Measurements from ENCODE around the gene MGRN1.
A peak's percentile ranks its signal among the peaks of the same experiment; 100 is the strongest.

MGRN1 gene

DNA sequence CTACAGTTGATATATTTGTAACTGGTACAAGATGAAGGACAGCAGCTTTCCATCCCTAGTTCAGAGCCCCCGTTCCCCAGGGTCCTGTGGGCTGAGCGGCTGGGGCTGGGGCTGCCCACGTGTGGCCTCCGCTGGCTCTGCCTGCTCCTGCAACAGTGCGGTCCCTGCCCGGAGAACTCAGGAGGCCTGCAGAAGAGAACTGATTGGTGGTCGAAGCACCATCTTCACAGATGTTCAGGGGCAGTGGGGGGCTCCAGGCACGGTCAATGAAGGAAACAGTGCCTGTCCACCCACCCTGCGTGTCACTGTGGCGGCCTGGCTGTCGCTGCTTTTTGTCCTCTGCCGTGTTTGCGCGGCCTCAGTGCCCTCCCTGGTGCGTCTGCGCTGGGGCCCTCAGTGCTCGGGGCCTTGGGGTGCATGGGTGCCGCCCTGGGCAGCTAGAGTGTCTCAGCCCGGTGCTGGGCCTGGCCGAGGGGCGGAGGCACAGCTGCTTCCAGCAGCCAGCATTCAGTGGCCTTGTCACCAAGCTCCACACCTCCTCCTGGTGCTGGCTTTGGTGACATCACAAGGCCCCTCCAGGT, 64.6 kb downstream of the MGRN1 start:
- Histone ChIP-seq H3K4me1 (ENCODE audit: insufficient read depth, low read length) (no peaks in the 10 kb centered on the region), H3K4me3 (ENCODE audit: low read length) (no peak overlapping the region), H3K9me3 (ENCODE audit: insufficient read depth, low read depth, low read length) (no peaks in the 10 kb centered on the region), H3K27me3 (ENCODE audit: insufficient read depth, low read length) (no peaks in the 10 kb centered on the region), H3K36me3 (ENCODE audit: insufficient read depth, low read depth, low read length) (peaks cover 15% of the 10 kb centered on the region; the same call in 1 of the 2 replicates), H3K27ac (ENCODE audit: low read length) (no peak overlapping the region), H3K9ac (ENCODE audit: low read depth, low read length) (no peak overlapping the region; the same call in 1 of the 2 replicates)

DNA sequence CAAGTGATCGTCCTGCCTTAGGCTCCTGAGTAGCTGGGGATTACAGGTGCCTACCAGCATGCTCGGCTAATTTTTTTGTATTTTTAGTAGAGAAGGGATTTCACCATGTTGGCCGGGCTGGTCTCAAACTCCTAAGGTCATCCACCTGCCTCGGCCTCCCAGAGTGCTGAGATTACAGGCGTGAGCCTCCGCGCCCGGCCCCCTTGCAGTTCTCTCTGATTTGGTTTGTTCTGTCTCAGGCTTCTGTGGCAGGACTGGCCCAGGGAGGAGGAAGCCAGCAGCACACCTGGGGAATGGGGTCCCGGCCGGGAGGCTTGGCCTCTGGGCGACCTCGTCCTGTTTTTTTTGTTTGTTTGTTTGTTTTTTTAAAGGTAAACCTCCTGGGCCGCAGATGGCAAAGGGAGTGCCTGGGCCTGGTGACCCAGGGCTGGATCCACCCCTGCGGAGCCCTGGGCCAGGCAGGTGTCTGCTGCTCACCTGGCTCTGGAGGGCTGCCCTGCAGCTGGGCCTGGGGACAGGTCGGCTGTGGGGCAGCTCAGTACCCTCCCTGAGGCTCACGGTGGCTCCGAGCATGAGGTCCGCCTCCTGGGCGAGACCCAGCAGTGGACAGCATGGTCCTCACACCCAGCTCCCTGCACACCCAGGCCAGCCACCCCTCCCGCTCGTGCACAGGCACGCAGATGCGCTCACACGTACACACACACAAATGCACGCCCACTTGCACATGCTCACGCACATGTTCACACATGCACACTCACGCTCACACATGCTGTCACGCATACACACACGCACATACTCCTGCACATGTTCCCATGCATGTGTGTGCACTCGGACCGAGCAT, 65.5 kb downstream of the MGRN1 start:
- H3K36me3 ChIP-seq (ENCODE audit: insufficient read depth, low read depth, low read length) = peaks cover 8% of the 10 kb centered on the region
- no peak overlapping the region for H3K27ac ChIP-seq (ENCODE audit: low read length)
- H3K4me3 ChIP-seq (ENCODE audit: low read length) = no peak overlapping the region
- no peak overlapping the region for H3K9ac ChIP-seq (ENCODE audit: low read depth, low read length)
- no peaks in the 10 kb centered on the region for H3K9me3 ChIP-seq (ENCODE audit: insufficient read depth, low read depth, low read length)
- no peaks in the 10 kb centered on the region for H3K4me1 ChIP-seq (ENCODE audit: insufficient read depth, low read length)
- H3K27me3 ChIP-seq (ENCODE audit: insufficient read depth, low read length) = no peaks in the 10 kb centered on the region

DNA sequence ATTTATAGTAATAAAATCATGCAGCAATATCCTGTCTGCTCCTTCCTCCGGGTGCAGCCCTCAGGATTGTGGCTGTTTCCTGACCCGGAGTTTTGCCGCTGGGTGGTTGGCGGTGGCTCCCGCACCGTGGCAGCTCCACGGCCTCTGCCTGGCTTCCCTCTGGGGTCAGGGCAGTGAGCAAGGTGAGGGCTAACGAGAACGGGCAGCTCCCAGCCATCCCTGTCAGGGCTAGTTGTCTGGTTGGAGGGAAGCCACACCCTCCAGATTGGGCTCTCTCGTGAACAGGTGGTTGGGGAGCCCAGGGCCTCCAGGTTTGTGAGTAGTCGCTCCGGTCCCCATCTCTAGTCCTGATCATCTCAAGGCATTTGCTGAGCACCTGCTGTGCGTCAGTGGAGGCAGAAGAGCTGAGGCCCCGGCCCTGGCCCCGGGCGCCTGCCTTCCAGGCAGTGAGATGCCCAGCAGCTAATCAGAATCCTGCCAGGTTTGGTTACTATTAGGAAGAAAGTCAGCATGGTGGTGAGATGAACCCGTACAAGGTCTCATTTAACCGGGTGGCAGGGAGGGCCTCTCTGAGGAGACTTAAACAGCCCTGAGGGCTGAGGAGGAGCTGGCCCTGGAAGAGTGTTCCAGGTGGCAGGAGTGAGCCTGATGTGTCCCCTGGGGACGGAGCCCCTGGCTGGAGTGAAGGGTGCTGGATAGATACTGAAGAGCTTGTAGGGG, 66.5 kb downstream of the MGRN1 start:
- Histone ChIP-seq H3K9me3 (ENCODE audit: insufficient read depth, low read depth, low read length) (no peaks in the 10 kb centered on the region), H3K4me3 (ENCODE audit: low read length) (no peak overlapping the region), H3K4me1 (ENCODE audit: insufficient read depth, low read length) (no peaks in the 10 kb centered on the region), H3K36me3 (ENCODE audit: insufficient read depth, low read depth, low read length) (peaks cover 12% of the 10 kb centered on the region), H3K27me3 (ENCODE audit: insufficient read depth, low read length) (no peaks in the 10 kb centered on the region), H3K9ac (ENCODE audit: low read depth, low read length) (no peak overlapping the region), H3K27ac (ENCODE audit: low read length) (no peak overlapping the region)

DNA sequence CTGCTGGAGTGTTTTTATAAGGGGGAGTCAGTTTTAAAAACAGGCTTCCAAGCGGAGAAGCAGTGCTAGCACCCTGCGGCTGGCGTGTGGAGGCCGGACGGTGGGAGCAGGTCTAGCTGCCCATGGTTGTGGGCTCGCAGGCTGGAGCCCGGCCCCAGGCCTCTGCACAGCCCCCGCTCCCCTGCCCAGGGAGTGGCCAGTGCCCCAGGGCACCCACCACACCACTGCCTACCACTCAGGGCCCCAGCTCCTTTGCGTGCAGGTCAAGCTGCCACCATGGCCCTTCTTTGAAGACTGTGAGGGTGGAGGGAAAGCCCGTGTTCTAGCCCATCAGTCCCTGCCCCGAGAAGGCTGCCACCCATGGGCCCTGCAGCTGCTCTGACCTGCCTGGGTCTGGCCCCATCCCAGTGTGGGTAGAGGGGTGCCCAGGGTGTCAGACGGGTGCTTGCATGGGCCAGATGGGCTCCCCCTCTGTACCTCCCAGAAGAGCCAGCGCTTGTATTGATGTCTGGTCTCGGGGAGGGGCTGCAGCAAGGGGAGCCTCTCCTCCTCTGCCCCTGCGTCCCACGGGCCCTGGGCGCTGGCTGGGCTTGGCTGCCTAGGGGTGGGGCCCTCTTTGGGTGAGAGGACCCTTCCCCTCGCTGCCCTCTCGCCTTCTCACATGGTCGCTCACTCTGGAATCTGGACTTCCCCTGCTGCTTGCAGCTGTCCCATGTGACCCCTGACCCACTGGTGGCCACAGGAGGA, 67.2 kb downstream of the MGRN1 start:
- Histone ChIP-seq H3K4me1 (ENCODE audit: insufficient read depth, low read length) (no peaks in the 10 kb centered on the region), H3K9me3 (ENCODE audit: insufficient read depth, low read depth, low read length) (no peaks in the 10 kb centered on the region), H3K36me3 (ENCODE audit: insufficient read depth, low read depth, low read length) (peaks cover 19% of the 10 kb centered on the region), H3K27me3 (ENCODE audit: insufficient read depth, low read length) (no peaks in the 10 kb centered on the region), H3K9ac (ENCODE audit: low read depth, low read length) (no peak overlapping the region), H3K4me3 (ENCODE audit: low read length) (no peak overlapping the region), H3K27ac (ENCODE audit: low read length) (no peak overlapping the region)

DNA sequence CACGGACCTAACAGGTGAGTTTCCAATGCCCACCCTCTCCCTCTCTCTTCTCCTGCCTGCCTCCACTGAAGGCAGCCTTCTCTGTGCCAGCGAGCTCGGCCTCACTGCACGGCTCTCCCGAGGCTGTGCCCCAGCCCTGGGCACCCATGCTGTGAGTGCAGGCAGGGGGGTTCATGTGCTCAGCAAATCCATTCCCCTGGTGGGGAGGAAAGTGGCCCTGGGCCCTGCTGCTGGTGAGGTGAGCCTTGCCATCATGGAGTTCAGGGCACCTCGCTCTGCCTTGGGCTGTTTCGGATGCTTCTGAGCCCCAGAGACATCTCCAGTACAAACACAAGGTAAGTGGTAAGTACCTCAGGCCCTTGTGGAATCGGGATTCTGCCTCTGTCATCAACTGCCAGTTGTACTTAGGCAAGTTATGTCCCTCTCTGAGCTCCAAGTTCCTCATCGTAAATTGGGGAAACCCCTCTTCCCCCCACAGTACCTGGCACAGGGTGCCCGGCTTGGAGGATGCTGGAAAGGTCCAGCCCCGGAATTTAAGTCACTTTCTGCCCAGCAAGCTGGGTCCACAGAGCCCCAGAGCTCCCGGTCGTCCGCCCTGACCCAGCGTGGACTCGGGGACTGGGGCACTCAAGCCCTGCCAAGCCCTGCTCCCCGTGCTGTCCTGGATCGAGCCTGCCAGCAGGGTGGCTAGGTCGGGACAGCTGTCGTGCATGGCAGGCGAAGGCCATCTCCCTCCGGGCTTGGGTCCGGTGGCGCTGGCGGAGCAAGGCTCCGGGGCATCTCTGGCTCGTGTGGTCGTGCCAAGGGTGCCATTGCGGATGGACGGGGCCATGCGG, 68.1 kb downstream of the MGRN1 start:
- Histone ChIP-seq H3K9me3 (ENCODE audit: insufficient read depth, low read depth, low read length) (no peaks in the 10 kb centered on the region), H3K27ac (ENCODE audit: low read length) (no peak overlapping the region), H3K27me3 (ENCODE audit: insufficient read depth, low read length) (no peaks in the 10 kb centered on the region), H3K9ac (ENCODE audit: low read depth, low read length) (peak overlapping the region; percentile 63; the same call in 1 of the 2 replicates), H3K4me3 (ENCODE audit: low read length) (peak overlapping the region; percentile 82), H3K36me3 (ENCODE audit: insufficient read depth, low read depth, low read length) (peaks cover 26% of the 10 kb centered on the region), H3K4me1 (ENCODE audit: insufficient read depth, low read length) (no peaks in the 10 kb centered on the region)

DNA sequence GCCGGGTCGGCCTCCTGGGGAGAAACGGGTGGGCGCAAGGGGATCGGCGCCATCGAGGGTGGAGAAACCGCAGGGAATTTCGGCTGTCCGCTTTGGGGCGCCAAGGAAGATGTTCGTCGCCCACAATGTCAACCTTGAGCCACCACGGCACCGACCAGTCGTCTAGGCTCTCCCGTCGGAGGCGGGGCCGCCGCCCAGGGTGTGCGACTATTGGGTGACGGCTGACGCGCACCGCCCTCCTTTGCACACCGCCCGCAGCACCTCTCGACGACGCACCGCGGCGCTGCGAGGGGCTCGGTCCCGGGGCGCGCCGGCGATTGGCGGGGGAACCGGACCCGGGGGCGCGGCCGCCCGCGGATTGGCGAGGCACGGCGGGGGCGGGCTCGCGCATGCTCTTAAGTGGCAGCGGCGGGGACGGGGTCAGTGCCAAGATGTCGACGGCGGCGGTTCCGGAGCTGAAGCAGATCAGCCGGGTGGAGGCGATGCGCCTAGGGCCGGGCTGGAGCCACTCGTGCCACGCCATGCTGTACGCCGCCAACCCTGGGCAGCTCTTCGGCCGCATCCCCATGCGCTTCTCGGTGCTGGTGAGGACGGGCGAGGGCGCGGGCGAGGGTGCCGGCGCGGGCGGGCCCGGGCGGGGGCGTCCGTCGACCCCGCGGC, 68.8 kb downstream of the MGRN1 start, which contains the start of gene NUDT16L1:
Gene NUDT16L1 (plus strand): TSS at position 267 of the 660 bp plus-strand sequence. CDS start 165 bp downstream, at position 432.
- H3K27ac ChIP-seq (ENCODE audit: low read length) = no peak within 1 kb of the TSS
- peak within 1 kb of the TSS; percentile 82 for H3K4me3 ChIP-seq (ENCODE audit: low read length)
- H3K9ac ChIP-seq (ENCODE audit: low read depth, low read length) = peak within 1 kb of the TSS; percentile 79; the same call in 1 of the 2 replicates
- no peaks in the 10 kb centered on the region for H3K9me3 ChIP-seq (ENCODE audit: insufficient read depth, low read depth, low read length)
- H3K27me3 ChIP-seq (ENCODE audit: insufficient read depth, low read length) = no peaks in the 10 kb centered on the region
- peaks cover 32% of the 10 kb centered on the region for H3K36me3 ChIP-seq (ENCODE audit: insufficient read depth, low read depth, low read length)
- H3K4me1 ChIP-seq (ENCODE audit: insufficient read depth, low read length) = no peaks in the 10 kb centered on the region

DNA sequence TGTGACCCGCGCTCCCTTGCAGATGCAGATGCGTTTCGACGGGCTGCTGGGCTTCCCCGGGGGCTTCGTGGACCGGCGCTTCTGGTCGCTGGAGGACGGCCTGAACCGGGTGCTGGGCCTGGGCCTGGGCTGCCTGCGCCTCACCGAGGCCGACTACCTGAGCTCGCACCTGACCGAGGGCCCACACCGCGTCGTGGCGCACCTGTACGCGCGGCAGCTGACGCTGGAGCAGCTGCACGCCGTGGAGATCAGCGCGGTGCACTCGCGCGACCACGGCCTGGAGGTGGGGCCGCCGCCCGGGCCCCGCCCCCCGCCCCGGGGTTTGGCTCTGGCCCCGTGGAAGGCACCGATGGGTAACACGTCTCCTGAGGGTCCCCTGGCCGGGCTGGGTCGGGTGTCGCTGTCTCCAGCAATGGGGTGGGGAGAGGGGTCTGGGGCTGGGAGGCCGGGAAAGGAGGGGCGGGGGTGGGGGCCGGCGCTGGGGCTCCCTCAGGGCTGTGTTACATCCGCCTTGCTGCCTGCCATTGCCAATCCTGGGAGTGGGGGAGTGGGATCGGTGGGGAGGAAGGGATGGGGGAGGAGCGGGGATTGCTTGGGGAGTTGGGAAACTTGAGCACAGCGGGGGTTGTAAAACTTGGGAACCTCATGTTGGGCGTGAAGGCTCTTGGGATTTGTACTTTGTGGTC, 69.5 kb downstream of the MGRN1 start:
- Histone ChIP-seq H3K9me3 (ENCODE audit: insufficient read depth, low read depth, low read length) (no peaks in the 10 kb centered on the region), H3K27ac (ENCODE audit: low read length) (no peak overlapping the region), H3K36me3 (ENCODE audit: insufficient read depth, low read depth, low read length) (peaks cover 38% of the 10 kb centered on the region), H3K4me1 (ENCODE audit: insufficient read depth, low read length) (no peaks in the 10 kb centered on the region), H3K9ac (ENCODE audit: low read depth, low read length) (peak overlapping the region; percentile 79; the same call in 1 of the 2 replicates), H3K27me3 (ENCODE audit: insufficient read depth, low read length) (no peaks in the 10 kb centered on the region), H3K4me3 (ENCODE audit: low read length) (peak overlapping the region; percentile 82)

DNA sequence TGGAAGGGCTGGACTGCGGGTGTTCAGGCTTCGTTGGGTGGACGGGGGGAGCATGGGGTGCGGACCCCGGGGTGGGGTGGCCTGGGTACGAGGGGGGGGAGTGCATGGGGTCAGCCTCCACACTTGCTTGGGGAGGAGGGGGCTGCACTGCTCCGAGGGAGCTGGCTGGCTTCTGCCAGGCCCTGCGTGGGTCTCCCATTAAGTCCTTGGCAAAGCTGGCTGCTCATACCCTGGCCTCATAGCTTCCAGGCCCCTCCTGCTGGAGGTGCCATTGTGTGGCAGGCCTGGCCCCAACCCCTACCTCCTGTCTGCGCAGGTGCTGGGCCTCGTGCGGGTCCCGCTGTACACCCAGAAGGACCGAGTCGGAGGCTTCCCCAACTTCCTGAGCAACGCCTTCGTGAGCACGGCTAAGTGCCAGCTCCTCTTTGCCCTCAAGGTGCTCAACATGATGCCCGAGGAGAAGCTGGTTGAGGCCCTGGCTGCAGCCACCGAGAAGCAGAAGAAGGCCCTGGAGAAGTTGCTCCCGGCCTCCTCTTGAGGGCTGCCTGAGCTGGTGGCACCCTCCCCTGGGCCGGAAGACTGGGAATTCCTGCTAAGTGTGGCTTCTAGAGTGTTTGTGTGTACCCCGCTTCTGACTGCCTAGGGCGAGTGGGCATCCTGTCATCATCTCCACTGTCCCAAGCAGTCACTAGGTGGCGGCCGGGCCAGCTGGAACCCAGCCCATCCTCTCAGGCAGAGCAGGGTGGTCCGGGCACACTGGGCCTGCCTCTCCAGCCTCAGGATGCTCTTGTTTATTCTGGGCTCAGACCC, 70.2 kb downstream of the MGRN1 start:
- peaks cover 46% of the 10 kb centered on the region for H3K36me3 ChIP-seq (ENCODE audit: insufficient read depth, low read depth, low read length)
- H3K9ac ChIP-seq (ENCODE audit: low read depth, low read length) = peak overlapping the region; percentile 79; the same call in 1 of the 2 replicates
- no peaks in the 10 kb centered on the region for H3K27me3 ChIP-seq (ENCODE audit: insufficient read depth, low read length)
- H3K9me3 ChIP-seq (ENCODE audit: insufficient read depth, low read depth, low read length) = no peaks in the 10 kb centered on the region
- no peak overlapping the region for H3K27ac ChIP-seq (ENCODE audit: low read length)
- H3K4me3 ChIP-seq (ENCODE audit: low read length) = peak overlapping the region; percentile 82; the same call in 1 of the 2 replicates
- no peaks in the 10 kb centered on the region for H3K4me1 ChIP-seq (ENCODE audit: insufficient read depth, low read length)

DNA sequence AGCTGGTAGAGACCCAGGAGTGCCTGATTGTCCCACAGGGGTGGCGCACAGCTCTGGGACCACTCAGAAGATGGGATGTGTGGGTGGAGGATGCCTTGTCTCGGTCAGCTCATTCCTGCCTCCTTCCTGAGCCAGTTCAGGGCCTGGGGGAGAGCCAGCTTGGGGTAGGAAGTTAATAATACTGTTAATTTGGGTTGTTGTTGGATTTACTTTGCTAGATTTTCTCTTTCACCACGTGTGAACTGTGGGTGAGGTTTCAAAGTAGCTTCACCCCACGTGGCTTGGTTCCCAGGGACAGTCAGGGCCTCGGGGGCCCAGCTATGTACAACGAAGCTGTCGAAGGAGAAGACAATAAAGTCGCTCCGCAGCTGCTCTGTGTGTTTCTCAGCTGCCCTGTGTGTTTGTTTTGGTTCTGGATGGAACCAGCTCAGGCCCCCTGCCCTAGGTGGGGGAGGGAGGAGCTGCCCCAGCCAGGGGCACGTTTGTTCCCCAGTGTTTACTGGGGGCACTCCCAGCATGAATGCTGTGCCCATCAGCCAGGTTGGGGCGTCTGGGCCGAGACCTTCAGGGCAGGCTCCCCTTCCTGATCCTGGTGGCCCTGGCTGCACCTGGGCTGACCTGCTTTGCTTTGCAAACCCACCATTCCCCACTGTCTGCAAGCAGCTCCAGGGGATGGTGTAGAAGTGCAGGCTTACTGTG, 71.0 kb downstream of the MGRN1 start:
- no peak overlapping the region for H3K27ac ChIP-seq (ENCODE audit: low read length)
- H3K4me3 ChIP-seq (ENCODE audit: low read length) = no peak overlapping the region

More for the DNA sequence above, 71.0 kb downstream of the MGRN1 start:
- Histone ChIP-seq H3K9me3 (ENCODE audit: insufficient read depth, low read depth, low read length) (no peaks in the 10 kb centered on the region), H3K27me3 (ENCODE audit: insufficient read depth, low read length) (no peaks in the 10 kb centered on the region), H3K9ac (ENCODE audit: low read depth, low read length) (no peak overlapping the region), H3K4me1 (ENCODE audit: insufficient read depth, low read length) (no peaks in the 10 kb centered on the region), H3K36me3 (ENCODE audit: insufficient read depth, low read depth, low read length) (peaks cover 53% of the 10 kb centered on the region)
